DMS79 (cell line): ENCODE results near the gene RHBDL3.
"Not testable (repeated sequence)": the region's sequence is repeated elsewhere in the genome, so short reads cannot be mapped to it uniquely, and the experiment has no call there.

Source experiments
- DNase-seq: peaks from one replicate; lab custom pipeline; 2025; lab: John Stamatoyannopoulos, UW

The RHBDL3 gene

DNA sequence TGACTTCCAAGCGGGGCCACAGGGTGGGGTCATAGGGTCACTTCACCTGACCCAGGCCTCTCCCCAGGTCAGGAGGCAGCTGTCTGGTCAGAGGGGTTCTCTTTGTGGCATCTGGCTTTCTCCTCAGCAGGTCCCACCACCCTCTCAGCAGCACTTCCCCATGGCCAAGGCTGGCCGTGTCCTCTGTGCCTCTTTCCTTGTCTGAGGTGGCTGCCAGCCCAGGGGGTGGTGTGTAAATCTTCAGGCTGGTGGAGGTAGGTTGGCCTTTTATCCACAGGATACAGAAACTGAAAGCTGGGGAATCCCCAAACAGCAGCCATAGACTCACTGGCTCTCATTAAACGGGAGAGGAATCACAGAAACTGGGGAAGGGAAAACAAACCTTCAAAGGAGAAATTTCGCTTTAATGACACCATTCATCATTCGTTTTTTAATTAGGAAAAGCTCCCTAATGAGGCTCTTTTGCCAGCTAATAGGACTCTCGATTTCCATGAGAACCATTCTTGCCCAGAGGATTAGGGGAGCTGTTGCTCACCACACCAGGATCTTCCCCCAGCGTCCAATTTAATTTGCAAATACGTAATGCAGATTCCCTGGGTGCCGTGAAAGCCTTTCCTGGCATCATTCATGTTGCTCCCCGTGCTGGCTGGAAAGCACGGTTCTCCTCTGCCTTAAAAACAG, 58.3 kb downstream of the RHBDL3 start:
- DNase-seq = no peak

DNA sequence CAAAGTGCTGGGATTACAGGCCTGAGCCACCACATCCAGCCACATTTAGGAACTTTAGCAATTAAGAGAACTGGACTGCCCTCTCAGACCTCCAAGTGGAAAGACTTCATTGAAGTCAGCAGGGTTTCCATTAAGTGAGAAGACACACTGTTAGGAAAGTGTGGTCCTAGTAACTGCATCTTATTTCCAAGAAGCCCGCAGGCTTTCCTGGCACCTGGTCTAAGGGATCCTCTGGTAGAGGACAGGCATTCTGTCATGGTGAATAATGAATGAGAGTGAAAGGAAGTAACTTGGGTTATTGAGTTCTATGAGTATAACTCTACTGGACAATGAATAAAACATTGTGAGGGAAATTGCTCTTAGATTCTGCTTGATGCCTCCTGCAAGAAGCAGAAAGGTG, 62.3 kb downstream of the RHBDL3 start:
- DNase-seq = no peak

DNA sequence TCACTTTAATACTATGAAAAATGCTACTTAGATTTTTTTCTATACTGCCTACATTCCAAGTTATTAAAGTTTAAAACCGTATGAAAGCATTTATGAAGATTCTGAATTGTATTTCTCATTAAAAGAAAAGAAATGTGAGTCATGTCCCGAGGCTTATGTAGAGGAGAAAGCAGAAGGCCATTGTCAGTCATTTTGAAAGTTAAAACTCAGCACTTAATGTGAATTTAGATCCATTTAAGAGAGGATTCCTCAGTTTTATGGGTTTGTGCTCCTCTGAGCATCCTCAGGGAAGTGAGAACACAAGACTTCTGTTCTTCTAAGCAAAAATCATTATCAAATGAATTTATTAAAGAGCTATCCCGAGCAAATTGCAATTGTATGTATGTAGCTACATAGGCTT, 64.5 kb downstream of the RHBDL3 start:
- DNase-seq = no peak

DNA sequence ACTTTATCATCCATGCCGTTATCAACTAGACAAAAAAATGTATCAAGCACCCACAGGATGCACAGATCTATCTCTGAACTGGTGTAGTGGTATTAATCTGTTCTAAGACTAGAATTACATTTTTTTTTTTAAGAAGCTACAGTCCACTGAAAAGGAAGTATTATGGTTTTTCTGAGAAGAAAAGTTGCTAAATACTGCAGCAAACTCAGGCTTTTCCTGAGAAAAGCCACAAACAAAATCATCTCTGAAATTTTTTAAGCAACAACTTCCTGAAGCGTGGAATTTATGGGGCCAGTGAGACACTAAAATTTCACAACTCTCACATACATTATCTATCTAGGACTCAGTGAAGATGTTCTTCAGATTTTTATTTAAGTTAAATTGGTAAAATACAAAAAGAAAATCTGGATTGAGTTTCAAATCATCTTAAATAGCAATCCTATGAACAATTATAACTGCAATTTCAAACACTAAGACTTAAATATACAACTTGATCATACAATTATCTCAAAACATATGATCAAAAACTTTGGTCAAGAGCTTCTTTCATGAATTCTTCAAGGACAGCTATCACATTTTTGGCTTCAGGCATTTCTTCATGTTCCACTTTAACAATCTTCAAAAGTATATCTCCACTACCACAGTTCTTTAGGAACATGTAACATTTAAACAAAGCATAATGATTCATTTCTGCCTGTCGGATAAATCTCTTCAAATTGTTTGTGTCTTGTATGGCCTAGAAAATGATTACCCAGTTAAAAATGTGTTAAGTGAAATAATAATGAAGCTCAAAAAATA, 65.8 kb downstream of the RHBDL3 start:
- DNase-seq = no peak

DNA sequence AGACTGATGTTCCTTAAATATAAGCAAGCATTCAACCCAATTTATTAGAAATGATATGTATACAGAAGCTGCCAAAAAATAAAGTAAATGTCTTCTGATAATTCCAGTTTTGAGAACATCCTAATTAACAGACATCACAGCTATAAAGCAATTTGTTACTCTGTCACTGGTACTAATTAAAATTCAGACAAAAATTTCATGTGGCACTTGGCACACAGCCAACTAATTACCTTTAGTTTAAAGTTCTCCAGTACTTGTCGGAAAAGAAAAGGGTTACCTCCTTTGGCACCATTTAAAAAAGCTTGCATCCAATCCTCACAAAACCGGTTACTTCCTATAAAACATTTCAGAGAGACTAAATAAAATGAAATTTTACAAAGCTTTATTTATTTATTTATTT, 67.6 kb downstream of the RHBDL3 start:
- no peak for DNase-seq

DNA sequence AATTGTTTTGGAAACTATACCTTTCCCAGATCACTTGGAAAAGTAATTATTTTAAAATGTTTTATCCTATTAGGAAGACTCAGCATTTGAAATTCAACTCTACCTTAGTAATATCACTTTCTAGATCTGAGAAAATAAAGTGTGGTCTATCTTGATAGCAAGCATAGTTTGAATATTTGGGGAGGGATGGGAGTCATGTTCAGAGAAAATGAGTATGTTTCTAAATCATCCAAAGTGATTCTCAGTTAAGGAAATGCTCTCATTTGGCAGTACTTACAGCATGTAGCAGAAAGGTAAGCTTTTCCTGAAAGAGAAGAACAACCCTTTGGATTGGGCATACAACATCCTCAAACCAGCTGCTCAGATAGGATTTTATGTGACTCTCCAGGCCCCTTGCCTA, 69.4 kb downstream of the RHBDL3 start:
- DNase-seq = no peak

DNA sequence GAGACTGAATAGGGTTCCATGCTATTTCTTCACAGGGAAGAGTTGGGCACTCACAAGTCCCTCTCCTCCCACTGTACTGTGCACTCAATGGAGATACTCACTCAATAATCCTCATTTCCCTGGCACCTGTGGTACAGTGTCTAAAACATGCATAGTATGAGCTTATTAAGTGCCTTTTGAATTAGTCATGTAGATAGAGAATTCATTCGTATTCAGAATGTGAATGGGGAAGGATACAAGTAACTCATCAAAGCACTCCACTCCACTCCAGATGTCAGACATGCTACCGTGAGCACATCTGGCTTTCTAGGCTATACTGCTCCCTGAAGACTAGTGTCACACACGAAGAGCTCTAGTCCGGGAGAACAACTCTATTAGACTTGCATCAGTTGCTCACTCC, 70.1 kb downstream of the RHBDL3 start:
- DNase-seq = no peak

DNA sequence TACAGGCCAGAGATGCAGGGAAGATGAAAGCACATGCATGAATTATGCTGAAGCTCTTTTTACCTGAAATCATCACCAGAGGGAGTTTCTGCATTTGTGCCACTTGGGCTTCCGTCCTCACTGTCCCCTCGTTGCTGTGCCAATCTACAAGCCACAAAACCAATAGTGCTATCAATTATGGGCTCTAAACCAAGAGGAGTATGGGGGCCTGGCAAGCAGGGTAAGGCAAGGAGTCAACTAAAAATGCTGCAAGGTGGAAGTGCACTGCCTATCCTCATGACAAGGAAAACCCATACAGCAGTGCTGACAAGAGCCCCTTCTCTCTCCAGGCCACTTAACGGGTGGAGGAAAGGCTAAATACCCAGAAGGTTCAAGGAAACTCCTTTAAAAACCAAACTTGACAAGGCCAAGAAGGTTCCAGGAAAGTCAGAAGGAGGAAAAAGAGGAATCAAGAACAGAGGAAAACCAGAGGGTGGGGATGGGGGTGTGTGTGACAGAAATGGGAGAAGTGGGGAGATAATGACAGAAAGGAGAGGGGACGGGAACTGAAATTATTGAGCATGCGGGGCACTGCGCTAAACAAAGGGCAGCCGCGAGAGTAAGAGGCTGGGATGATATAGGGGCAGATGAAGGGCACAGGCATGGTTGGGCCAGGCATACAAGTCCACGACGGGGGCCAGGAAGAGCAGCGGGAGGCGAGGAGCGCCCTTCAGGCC, 75.7 kb downstream of the RHBDL3 start:
- DNase-seq = peak; percentile 37

DNA sequence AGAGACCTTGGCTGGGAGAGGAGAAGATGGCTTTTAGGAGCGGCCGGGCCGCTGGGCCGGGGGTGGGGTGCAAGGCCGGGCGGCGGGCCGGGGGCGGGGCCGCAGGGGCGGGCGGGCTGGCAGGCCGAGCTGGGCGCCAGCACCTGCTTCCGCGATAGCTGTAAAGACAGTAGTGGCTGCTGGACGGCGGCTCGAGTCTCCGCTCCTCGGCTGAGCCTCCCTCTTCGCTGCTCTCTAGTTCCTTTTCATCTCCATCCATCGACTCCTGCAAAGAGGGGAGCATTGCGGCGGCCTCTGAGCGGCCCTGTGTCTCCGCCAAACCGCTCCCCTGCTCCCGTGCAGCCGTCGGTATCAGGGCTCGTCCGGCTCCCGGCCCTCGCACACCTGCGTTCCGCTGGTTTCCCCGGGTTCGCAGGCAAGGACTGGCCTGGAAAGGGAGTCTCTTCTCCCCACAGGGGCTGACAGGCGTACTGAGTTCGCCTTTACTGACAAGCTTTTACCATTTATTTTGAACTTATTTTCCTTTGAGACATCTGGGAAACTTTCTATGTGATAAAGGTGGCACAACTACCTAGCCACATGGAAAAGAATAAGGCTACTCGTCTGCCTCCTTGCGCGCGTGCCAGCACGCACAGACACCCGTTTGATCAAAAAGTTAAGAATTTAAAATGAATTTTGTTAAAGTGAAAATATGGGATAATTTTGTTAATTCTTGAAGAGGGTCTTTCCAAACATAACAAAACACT, 76.4 kb downstream of the RHBDL3 start, which contains the start of gene C17orf75:
Gene C17orf75 (minus strand): TSS at position 317 of the 746 bp plus-strand sequence. CDS start 34 bp downstream, at position 283.
- DNase-seq = peak; percentile 68

DNA sequence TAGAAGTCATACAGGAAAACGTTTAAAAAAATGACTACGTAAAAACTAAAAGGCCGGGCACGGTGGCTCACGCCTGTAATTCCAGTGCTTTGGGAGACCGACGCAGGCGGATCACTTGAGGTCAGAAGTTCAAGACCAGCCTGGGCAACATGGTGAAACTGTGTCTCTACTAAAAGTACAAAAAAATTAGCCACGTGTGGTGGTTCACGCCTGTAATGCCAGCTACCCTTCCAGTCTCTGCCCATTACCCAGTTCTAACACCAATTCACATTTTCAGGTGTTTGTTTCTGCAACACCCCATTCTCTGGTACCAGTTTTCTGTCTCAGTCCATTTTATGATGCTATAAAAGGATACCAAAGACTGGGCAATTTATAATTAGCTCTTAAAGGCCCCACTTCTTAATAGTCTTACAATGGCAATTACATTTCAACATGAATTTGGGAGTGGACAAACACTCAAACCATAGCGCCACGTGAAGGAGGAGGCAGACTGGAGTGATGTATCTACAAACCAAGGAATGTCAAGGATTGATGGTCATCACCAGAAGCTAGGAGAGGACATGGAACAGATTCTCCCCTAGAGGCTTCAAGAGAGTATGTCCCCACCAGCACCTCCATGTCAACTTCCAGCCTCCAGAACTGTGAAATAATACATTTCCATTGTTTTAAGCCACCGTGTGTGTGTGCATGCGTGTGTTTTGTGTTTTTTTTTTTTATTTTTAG, 77.1 kb downstream of the RHBDL3 start:
- peak; percentile 8 for DNase-seq

DNA sequence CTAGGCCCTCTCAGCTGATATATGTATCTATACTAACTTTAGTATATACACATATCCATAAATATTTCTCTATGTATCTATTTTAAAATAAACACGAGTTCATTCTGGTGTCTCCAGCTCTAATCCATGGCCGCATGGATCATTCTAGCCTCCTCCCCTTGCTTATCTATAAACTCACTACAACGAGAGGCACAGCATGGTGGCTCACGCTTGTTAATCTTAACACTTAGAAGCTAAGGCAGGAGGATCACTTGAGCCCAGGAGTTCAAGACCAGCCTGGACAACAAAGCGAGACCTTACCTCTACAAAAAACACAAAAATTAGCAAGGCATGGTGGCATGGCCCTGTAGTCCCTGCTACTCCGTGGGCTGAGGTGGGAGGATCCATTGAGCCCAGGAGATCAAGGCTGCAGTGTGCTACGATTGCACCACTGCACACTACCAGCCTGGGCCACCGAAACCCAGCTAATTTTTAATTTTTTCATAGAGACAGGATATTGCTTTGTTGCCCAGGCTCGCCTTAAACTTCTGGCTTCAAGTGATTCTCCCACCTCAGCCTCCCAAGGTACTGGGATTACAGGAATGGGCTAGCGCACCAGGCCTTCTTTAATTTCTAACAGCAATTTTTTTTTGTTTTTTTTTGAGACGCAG, 80.4 kb downstream of the RHBDL3 start:
- no peak for DNase-seq

DNA sequence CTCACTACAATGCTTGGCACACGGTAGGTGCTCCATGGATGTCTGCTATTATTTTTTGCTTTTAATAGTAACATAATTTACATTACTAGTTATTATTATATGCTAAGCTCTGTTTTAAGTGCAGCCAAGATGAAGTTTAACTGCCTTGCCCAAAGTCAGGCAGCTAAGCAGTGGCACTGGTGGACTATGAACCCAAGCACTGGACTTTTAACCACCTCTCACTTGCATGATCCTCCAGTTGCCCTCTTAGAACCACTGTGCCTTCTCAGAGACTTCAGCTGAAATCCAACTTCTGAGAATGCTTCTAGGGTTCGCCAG, 82.8 kb downstream of the RHBDL3 start:
- DNase-seq = no peak

DNA sequence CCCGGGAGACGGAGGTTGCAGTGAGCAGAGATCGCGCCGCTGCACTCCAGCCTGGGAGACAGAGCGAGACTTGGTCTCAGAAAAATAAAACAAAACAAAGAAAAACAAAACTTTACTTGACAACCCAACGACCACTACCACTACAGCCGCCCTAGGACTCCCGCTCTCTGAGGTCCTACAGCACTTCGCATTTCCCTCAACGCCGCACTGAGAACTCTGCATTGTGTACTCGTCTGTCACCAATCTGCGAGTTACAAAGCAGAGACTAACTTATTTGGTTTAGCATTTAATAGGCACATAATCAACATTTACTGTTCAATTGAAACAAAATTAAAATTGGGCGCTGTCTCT, 83.8 kb downstream of the RHBDL3 start:
- no peak for DNase-seq

DNA sequence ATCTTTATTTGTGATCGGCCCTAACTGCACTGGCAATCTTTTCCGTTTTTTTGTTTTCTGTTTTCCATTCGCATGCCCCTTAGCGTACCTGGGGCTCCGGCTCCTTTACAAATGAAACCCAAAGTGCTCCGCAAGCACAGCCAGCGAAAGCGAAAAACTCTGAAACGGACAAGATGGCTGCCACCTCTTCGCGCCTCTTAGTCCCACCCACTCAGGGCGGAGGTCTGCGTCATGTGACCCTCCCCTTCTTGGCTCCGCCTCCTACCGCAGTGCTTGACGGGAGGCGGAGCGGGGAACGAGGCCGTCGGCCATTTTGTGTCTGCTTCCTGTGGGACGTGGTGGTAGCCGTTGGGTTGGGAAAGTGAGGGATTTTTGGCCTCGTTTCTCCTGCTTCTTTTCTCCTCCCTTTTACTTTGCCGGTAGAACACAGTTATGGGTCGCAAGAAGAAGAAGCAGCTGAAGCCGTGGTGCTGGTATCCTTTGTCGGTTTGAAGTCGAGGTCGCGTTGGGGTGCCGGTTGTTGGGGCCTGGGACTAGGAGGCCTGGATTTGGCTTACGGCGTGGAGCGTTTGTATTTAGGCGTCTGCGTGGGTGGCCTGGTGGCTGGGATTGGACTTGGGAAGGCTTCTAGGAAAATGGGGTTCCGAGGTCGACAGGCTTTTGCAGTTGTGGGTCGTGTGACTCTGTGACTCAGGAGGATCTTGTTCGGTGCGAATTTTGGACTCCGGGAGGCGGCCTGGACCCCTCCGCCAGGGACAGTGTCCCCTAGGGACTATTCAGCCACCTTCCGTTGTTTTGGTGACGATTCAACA, 84.4 kb downstream of the RHBDL3 start, which contains the start of gene ZNF207:
Gene ZNF207 (plus strand): TSS at position 304 of the 812 bp plus-strand sequence. CDS start 129 bp downstream, at position 433.
- peak; percentile 92 for DNase-seq

DNA sequence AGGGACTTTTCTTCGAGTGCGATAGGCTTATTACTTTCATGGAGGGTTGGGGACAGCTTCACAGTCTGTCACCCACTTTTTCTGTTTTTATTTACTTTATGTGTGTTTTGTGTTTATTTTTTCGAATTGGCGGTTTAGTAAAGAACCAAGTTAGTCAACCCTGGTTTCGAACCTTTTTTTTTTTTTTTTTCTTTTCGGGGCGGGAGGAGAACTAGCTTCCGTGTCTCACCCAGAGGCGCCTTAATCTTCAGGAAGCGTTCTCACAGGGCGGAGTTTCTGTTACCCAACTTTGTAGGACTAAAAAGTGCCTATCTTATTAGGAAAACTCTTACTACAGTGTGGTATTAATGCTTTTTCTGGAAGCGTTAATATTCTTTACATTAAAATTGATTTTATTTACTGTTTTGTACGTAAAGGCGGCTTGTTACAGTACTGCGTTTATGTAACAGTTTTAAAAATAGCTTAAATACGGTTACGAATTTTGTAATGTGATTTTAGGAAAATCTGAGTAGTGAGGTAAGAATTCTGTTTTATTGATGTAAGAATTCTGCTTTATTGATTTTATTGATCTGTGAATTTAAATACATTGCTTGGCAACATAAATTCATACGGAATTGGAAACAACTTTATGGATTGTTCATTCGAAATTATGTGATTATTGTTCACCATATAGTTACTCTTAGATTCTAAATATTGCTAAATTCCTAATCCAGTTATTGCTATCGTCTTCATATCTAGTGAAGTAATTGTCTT, 85.2 kb downstream of the RHBDL3 start:
- peak; percentile 38 for DNase-seq

DNA sequence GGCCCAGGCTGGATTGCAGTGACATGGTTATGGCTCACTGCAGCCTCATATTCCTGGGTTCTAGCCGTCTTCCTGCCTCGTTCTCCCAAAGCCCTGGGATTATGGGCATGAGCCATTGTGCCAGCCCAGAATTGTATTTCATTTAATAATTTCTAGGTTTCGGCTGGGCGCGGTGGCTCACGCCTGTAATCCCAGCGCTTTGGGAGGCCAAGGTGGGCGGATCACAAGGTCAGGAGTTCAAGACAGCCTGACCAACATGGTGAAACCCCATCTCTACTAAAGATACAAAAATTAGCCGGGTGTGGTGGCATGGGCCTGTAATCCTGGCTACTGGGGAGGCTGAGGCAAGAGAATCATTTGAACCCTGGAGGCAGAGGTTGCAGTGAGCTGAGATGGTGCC, 87.1 kb downstream of the RHBDL3 start:
- not testable (repeated sequence) for DNase-seq

DNA sequence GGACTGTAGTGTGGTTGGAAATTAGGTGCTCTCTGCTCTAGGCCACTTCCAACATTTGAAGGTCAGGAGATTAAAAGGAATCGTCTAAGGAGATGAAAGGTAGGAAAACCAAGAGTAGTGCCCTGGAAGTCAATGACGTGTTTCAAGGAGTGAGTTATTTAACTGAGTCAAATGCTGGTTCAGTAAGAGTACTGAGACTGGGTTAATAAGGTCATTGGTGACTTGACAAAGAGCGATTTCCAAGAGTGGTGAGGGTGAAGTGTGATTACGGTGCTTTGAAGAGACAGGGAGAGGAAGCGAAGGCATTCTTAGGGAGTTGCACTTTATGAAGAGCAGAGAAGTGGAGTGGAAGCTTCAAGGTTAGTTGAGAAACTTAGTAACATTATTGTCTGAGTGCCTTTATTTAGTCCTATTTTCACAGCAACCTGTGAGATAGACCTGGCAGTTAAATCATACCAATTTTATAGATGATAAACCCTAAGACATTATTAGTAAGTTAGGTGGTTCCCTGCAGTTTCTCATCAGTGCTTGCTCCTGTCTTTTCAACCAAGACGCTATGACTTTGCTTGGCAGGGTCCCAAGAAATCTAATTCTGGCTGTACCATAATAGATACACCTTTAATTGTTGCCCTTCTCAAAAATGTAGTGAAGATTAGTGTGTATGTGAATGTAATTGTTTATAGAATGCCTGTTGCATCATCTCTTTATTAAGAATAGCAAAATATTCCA, 90.2 kb downstream of the RHBDL3 start:
- no peak for DNase-seq

DNA sequence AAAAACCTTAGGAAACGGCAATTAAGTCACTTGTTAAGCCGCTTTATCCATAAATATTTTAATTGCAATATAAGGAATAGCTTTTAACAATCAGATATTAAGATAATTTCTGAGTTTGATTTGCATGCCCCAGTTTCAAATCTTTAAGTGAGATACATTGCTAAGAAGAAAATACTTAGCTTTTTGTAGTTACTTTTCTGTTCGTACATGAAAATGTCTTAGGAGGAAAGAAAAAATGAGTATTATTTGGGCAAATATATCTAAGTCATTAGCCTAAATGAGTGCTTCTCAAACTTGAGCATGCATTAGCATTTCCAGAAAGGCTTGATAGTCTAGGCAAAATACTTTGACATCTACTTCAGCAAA, 90.7 kb downstream of the RHBDL3 start:
- no peak for DNase-seq

DNA sequence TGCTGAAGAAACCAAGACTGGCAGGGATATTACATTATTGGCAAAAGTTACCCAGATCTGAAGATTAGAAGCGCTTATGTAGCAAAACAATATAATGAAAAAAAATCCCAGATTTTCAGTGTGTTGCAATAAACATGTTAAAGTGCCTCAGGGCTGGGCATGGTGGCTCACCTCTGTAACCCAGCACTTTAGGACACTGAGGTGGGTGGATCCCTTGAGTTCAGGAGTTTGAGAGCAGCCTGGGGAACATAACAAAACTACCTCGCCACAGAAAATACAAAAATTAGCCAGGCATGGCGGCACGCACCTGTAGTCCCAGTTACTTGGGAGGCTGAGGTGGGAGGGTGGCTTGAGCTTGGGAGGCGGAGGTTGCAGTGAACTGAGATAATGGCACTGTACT, 91.1 kb downstream of the RHBDL3 start:
- DNase-seq = no peak
